Lower lobe of right lung (tissue), 2 donors: ENCODE results near the gene CDC25C. TPM values are rescaled to one million over a fixed set of nuclear protein-coding genes. Genes with fewer than 3 reads are reported as not detected.

Source experiments
- ATAC-seq, 2 donors: fragments of 200-7000 bp; cut with Tn5 transposase; one replicate each; pipeline ENCODE4 v1.9.1; 2020 to 2022; ENCODE audit warnings: mild to moderate bottlenecking in 2 of 2, moderate library complexity in 2 of 2
- DNase-seq: peaks from one replicate; pipeline ENCODE4 v3.0.0-alpha.2; 2020
- H3K27ac ChIP-seq: fragments of 200-600 bp; one replicate; pipeline ENCODE4 v1.8.0; 2022
- H3K27me3 ChIP-seq: fragments of 200-600 bp; one replicate; pipeline ENCODE4 v1.8.0; 2022; ENCODE audit warnings: low read depth
- H3K36me3 ChIP-seq: fragments of 200-600 bp; one replicate; pipeline ENCODE4 v1.8.0; 2022; ENCODE audit warnings: mild to moderate bottlenecking
- H3K4me1 ChIP-seq: fragments of 200-600 bp; one replicate; pipeline ENCODE4 v1.8.0; 2022
- H3K4me3 ChIP-seq: fragments of 200-600 bp; one replicate; pipeline ENCODE4 v1.8.0; 2022; ENCODE audit warnings: mild to moderate bottlenecking
- H3K9me3 ChIP-seq: fragments of 200-600 bp; one replicate; pipeline ENCODE4 v1.8.0; 2022
- intact Hi-C: fragments of 100-400 bp; cut with DNase I; formaldehyde crosslinking; loops from one replicate; pipeline ENCODE4 v1.11.0; 2022
- total RNA-seq: library from RNA; stranded (reverse); fragmentation: NEBNext Ultra II Directional; extraction: Animal tissue kit (Norgen Biotek cat#: 25700); gene quantifications from one replicate; pipeline ENCODE4 v1.2.1, GENCODE V29; 2021
- TF ChIP-seq, protein P1 (sequence below): fragments of 200-600 bp; IDR thresholded peaks from one replicate; pipeline ENCODE4 v1.8.0; 2022; ENCODE audit warnings: antibody characterized with exemption, mild to moderate bottlenecking
- donor health status: DM: no; HTN: yes; CAD: no; lungs with severe emphysema.

The CDC25C gene
- total RNA-seq, 1 donor from 2014 or later, result 0.47 TPM

- Histone ChIP-seq H3K4me1 (peaks cover 8% of the 10 kb centered on the region), H3K4me3 (no peak overlapping the region), H3K27ac (no peak overlapping the region), H3K9me3 (no peaks in the 10 kb centered on the region), H3K27me3 (peaks cover 40% of the 10 kb centered on the region), H3K36me3 (no peaks in the 10 kb centered on the region)
- DNase-seq (no peak), ATAC-seq (no peak)
- TF ChIP-seq, protein P1, sequence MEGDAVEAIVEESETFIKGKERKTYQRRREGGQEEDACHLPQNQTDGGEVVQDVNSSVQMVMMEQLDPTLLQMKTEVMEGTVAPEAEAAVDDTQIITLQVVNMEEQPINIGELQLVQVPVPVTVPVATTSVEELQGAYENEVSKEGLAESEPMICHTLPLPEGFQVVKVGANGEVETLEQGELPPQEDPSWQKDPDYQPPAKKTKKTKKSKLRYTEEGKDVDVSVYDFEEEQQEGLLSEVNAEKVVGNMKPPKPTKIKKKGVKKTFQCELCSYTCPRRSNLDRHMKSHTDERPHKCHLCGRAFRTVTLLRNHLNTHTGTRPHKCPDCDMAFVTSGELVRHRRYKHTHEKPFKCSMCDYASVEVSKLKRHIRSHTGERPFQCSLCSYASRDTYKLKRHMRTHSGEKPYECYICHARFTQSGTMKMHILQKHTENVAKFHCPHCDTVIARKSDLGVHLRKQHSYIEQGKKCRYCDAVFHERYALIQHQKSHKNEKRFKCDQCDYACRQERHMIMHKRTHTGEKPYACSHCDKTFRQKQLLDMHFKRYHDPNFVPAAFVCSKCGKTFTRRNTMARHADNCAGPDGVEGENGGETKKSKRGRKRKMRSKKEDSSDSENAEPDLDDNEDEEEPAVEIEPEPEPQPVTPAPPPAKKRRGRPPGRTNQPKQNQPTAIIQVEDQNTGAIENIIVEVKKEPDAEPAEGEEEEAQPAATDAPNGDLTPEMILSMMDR, result no peak
- intact Hi-C loops, result no loop called here
Measured at GRCh38 chr5:138238034-138238433, 93.6 kb downstream of the CDC25C start.

Other genes with a start within 250 kb of the CDC25C start
- gene WNT8A, start 247.8 kb downstream of the CDC25C start, total RNA-seq, result not detected
- 7.3 TPM for gene NME5, start 192.4 kb downstream of the CDC25C start, total RNA-seq
- gene BRD8, start 153.2 kb downstream of the CDC25C start, total RNA-seq, result 56.9 TPM
- gene KIF20A, start 152.7 kb downstream of the CDC25C start, total RNA-seq, result 1.2 TPM
- 21.5 TPM for gene CDC23, start 118.5 kb downstream of the CDC25C start, total RNA-seq
- gene GFRA3, start 57.2 kb downstream of the CDC25C start, total RNA-seq, result 0.53 TPM
- gene FAM53C, start 6.5 kb upstream of the CDC25C start, total RNA-seq, result 23.3 TPM
- gene KDM3B, start 20.9 kb upstream of the CDC25C start, total RNA-seq, result 67.1 TPM
- 0.80 TPM for gene REEP2, start 107.3 kb upstream of the CDC25C start, total RNA-seq
- gene EGR1, start 133.7 kb upstream of the CDC25C start, total RNA-seq, result 78.2 TPM
- 90.7 TPM for gene ETF1, start 211.4 kb upstream of the CDC25C start, total RNA-seq
- 148 TPM for gene HSPA9, start 243.6 kb upstream of the CDC25C start, total RNA-seq